Neural cell (in vitro differentiated cells): Measurements from ENCODE around the gene RSPH9. TPM values are rescaled to one million over a fixed set of nuclear protein-coding genes. Genes with fewer than 3 reads are reported as not detected.
"Not testable (repeated sequence)": the region's sequence is repeated elsewhere in the genome, so short reads cannot be mapped to it uniquely, and the experiment has no call there.

Source experiments
- H2AFZ ChIP-seq: fragments of 200-600, 300-800 bp; sonication (generic), shearing (Covaris generic); 2 replicates; pipeline ENCODE4 v1.6.0; 2014; ENCODE audit warnings: low read depth, mild to moderate bottlenecking, antibody characterized with exemption, low read length, moderate library complexity
- H3F3A ChIP-seq: fragments of 200-600 bp; shearing (Covaris generic); 2 replicates; pipeline ENCODE4 v1.6.1; 2016; ENCODE audit warnings: mild to moderate bottlenecking, moderate library complexity, mixed read lengths, antibody characterized with exemption, low read length; ENCODE audit not compliant: insufficient read depth, poor library complexity, severe bottlenecking
- H3K27ac ChIP-seq: fragments of 200-600, 300-800 bp; sonication (generic), shearing (Covaris generic); 2 replicates; pipeline ENCODE4 v1.5.1; 2014; ENCODE audit warnings: mild to moderate bottlenecking, low read length, moderate library complexity
- H3K27me3 ChIP-seq: fragments of 300-800, 200-600 bp; sonication (generic), shearing (Covaris generic); 2 replicates; pipeline ENCODE4 v1.6.0; 2014; ENCODE audit warnings: mild to moderate bottlenecking, low read depth, low read length, moderate library complexity; ENCODE audit not compliant: insufficient read depth
- H3K36me3 ChIP-seq: fragments of 300-800, 200-600 bp; sonication (generic), shearing (Covaris generic); 2 replicates; pipeline ENCODE4 v1.5.1; 2014; ENCODE audit warnings: mild to moderate bottlenecking, antibody characterized with exemption, low read length, moderate library complexity; ENCODE audit not compliant: insufficient read depth
- H3K4me2 ChIP-seq: fragments of 300-800, 200-600 bp; sonication (generic), shearing (Covaris generic); 2 replicates; pipeline ENCODE4 v1.6.0; 2014; ENCODE audit warnings: mild to moderate bottlenecking, low read length
- H3K4me3 ChIP-seq: fragments of 300-800, 200-600 bp; sonication (generic), shearing (Covaris generic); 2 replicates; pipeline ENCODE4 v1.5.1; 2014; ENCODE audit warnings: mild to moderate bottlenecking, low read length, moderate library complexity
- H3K79me2 ChIP-seq: fragments of 200-600 bp; shearing (Covaris generic); replicated peaks from 2 replicates; pipeline ENCODE4 v1.6.0; 2014; ENCODE audit warnings: mild to moderate bottlenecking, low read length, moderate library complexity; ENCODE audit not compliant: insufficient read depth
- H3K9ac ChIP-seq: fragments of 300-800, 200-600 bp; sonication (generic), shearing (Covaris generic); 2 replicates; pipeline ENCODE4 v1.6.1; 2016; ENCODE audit warnings: mild to moderate bottlenecking, low read length, mixed read lengths
- H3K9me2 ChIP-seq: fragments of 200-600 bp; shearing (Covaris generic); 2 replicates; pipeline ENCODE4 v1.6.1; 2016; ENCODE audit warnings: mild to moderate bottlenecking, low read length, mixed read lengths; ENCODE audit not compliant: insufficient read depth
- H3K9me3 ChIP-seq: fragments of 200-600, 300-800 bp; sonication (generic), shearing (Covaris generic); 2 replicates; pipeline ENCODE4 v1.6.1; 2016; ENCODE audit warnings: mild to moderate bottlenecking, mixed run types, low read length, moderate library complexity, mixed read lengths
- H4K20me1 ChIP-seq: fragments of 200-600 bp; shearing (Covaris generic); 2 replicates; pipeline ENCODE4 v1.6.1; 2016; ENCODE audit warnings: mild to moderate bottlenecking, mixed run types; ENCODE audit not compliant: insufficient read depth
- CTCF ChIP-seq: fragments of 450-650 bp; IDR thresholded peaks from 2 replicates; pipeline ENCODE4 v1.5.1; 2014; ENCODE audit warnings: antibody characterized with exemption, mild to moderate bottlenecking, moderate library complexity; ENCODE audit not compliant: poor library complexity, severe bottlenecking
- EP300 ChIP-seq: fragments of 450-650 bp; conservative IDR thresholded peaks from 2 replicates; pipeline ENCODE4 v1.6.1; 2014; ENCODE audit warnings: antibody characterized with exemption, mild to moderate bottlenecking, moderate library complexity; ENCODE audit not compliant: poor library complexity, severe bottlenecking
- EZH2 ChIP-seq: fragments of 200-600, 300-800 bp; shearing (Covaris generic), sonication (generic); IDR thresholded peaks from 2 replicates; pipeline ENCODE4 v1.6.1; 2014; ENCODE audit warnings: antibody characterized with exemption, low read length, borderline replicate concordance, mild to moderate bottlenecking; ENCODE audit not compliant: insufficient read depth, poor library complexity, severe bottlenecking
- MXI1 ChIP-seq: fragments of 450-650 bp; conservative IDR thresholded peaks from 2 replicates; pipeline ENCODE4 v1.6.1; 2014; ENCODE audit warnings: antibody characterized with exemption, mild to moderate bottlenecking; ENCODE audit not compliant: poor library complexity, severe bottlenecking
- POLR2AphosphoS5 ChIP-seq: IDR thresholded peaks from 2 replicates; pipeline ENCODE4 v1.6.1; 2012
- RAD21 ChIP-seq: fragments of 450-650 bp; conservative IDR thresholded peaks from 2 replicates; pipeline ENCODE4 v1.6.1; 2014; ENCODE audit warnings: antibody characterized with exemption, mild to moderate bottlenecking, moderate library complexity
- REST ChIP-seq: IDR thresholded peaks from 2 replicates; pipeline ENCODE4 v1.6.1; 2012; ENCODE audit warnings: borderline replicate concordance
- SMC3 ChIP-seq: fragments of 450-650 bp; conservative IDR thresholded peaks from 2 replicates; pipeline ENCODE4 v1.6.1; 2014; ENCODE audit warnings: antibody characterized with exemption, mild to moderate bottlenecking, moderate library complexity; ENCODE audit not compliant: poor library complexity
- TAF1 ChIP-seq: IDR thresholded peaks from 2 replicates; pipeline ENCODE4 v1.6.1; 2012; ENCODE audit warnings: low read depth
- polyA plus RNA-seq: library from polyadenylated mRNA; depleted of rRNA; stranded (reverse); fragments of >200 nt; gene quantifications from 2 replicates; pipeline ENCODE4 v1.2.3, GENCODE V29; 2014

RSPH9 gene
- polyA plus RNA-seq, 1 donor from 2014 or later: 0.88 TPM

- Histone ChIP-seq H3K27ac (no peak overlapping the region), H3K9me3 (no peaks in the 10 kb centered on the region), H3K27me3 (no peaks in the 10 kb centered on the region), H3K36me3 (no peaks in the 10 kb centered on the region), H3F3A (no peaks in the 10 kb centered on the region), H4K20me1 (no peaks in the 10 kb centered on the region), H3K4me3 (no peak overlapping the region), H3K4me2 (no peak overlapping the region), H2AFZ (no peak overlapping the region), H3K79me2 (no peaks in the 10 kb centered on the region), H3K9ac (no peak overlapping the region), H3K9me2 (no peaks in the 10 kb centered on the region)
- TF ChIP-seq EZH2 (no peak), SMC3 (no peak), MXI1 (no peak), REST (no peak), RAD21 (no peak), EP300 (no peak), CTCF (no peak), TAF1 (no peak), POLR2AphosphoS5 (no peak)
Observed at GRCh38 chr6:43648248-43648647, 3.4 kb downstream of the RSPH9 start.

- not testable (repeated sequence) for H3K27me3 ChIP-seq, H3K9ac ChIP-seq, H3K36me3 ChIP-seq, H4K20me1 ChIP-seq, H3F3A ChIP-seq, H2AFZ ChIP-seq, H3K9me3 ChIP-seq, H3K9me2 ChIP-seq, H3K4me2 ChIP-seq, H3K4me3 ChIP-seq, H3K27ac ChIP-seq, H3K79me2 ChIP-seq
Observed at GRCh38 chr6:43652822-43653221, 8.0 kb downstream of the RSPH9 start.

- no peaks in the 10 kb centered on the region for H4K20me1 ChIP-seq
- H3K27me3 ChIP-seq: no peaks in the 10 kb centered on the region
- no peak overlapping the region for H3K9ac ChIP-seq
- H3K4me2 ChIP-seq: no peak overlapping the region
- no peaks in the 10 kb centered on the region for H3K79me2 ChIP-seq
- H3K9me2 ChIP-seq: no peaks in the 10 kb centered on the region
- H2AFZ ChIP-seq: no peak overlapping the region
- H3K4me3 ChIP-seq: no peak overlapping the region
- H3K9me3 ChIP-seq: no peaks in the 10 kb centered on the region
- H3K36me3 ChIP-seq: peaks cover 5% of the 10 kb centered on the region
- TF ChIP-seq TAF1: no peak
- no peak for TF ChIP-seq EZH2
- no peak for TF ChIP-seq REST
- TF ChIP-seq POLR2AphosphoS5: no peak
- TF ChIP-seq EP300: no peak
- TF ChIP-seq CTCF: no peak
- no peak for TF ChIP-seq SMC3
- no peak for TF ChIP-seq RAD21
- TF ChIP-seq MXI1: no peak
- H3F3A ChIP-seq: no peaks in the 10 kb centered on the region
- H3K27ac ChIP-seq: no peak overlapping the region
Observed at GRCh38 chr6:43657221-43657802, 12.5 kb downstream of the RSPH9 start.
